AG04450 (cell line): Measurements from ENCODE around the gene SLC36A1. TPM values are rescaled to one million over a fixed set of nuclear protein-coding genes. Genes with fewer than 3 reads are reported as not detected.

Source experiments
- CTCF ChIA-PET: fragments of 300-600, 350-600 bp; formaldehyde crosslinking; extraction: SDS; loops from one replicate; lab custom pipeline; 2022; ENCODE audit warnings: antibody characterized with exemption, inconsistent platforms; lab: Charles Lee
- POLR2A ChIA-PET: fragments of 350-600 bp; formaldehyde crosslinking; extraction: SDS; loops from one replicate; lab custom pipeline; 2021; ENCODE audit warnings: antibody characterized with exemption, inconsistent platforms; lab: Yijun Ruan, JAX
- DNase-seq: peaks from one replicate; pipeline ENCODE4 v3.0.0-alpha.2; 2011; ENCODE audit warnings: low read depth, low spot score
- H3K27ac ChIP-seq: one replicate; pipeline ENCODE4 v1.5.1; 2012; ENCODE audit warnings: low read depth, low read length, control low read depth
- H3K27me3 ChIP-seq: one replicate; pipeline ENCODE4 v1.6.0; 2012; ENCODE audit warnings: low read length; ENCODE audit not compliant: control insufficient read depth, insufficient read depth
- H3K4me3 ChIP-seq: 2 replicates; pipeline ENCODE4 v1.5.1; 2011; ENCODE audit warnings: mild to moderate bottlenecking, low read depth, low read length, control low read depth
- H3K9me3 ChIP-seq: 2 replicates; pipeline ENCODE4 v1.5.1; 2012; ENCODE audit warnings: low read length; ENCODE audit not compliant: control insufficient read depth, insufficient read depth
- CTCF ChIP-seq: IDR thresholded peaks from 2 replicates; pipeline ENCODE4 v1.5.1; 2011; ENCODE audit warnings: low read depth, low read length, control low read depth, inconsistent platforms
- polyA plus RNA-seq: library from polyadenylated mRNA; depleted of rRNA; stranded (reverse); fragments of >200 nt; gene quantifications from 2 replicates; pipeline ENCODE4 v1.2.3, GENCODE V29; 2011

The SLC36A1 gene
- polyA plus RNA-seq, 1 experiment, result 22.2 TPM

- CTCF ChIA-PET, result no interaction called here
- Histone ChIP-seq H3K27me3 (peaks cover 3% of the 10 kb centered on the region), H3K4me3 (no peak overlapping the region), H3K27ac (no peak overlapping the region), H3K9me3 (no peaks in the 10 kb centered on the region)
- POLR2A ChIA-PET, result no interaction called here
- no peak for TF ChIP-seq CTCF
- DNase-seq, result no peak
Observed at GRCh38 chr5:151427258-151427657, 20.1 kb upstream of the SLC36A1 start.

- Histone ChIP-seq H3K9me3 (no peaks in the 10 kb centered on the region), H3K4me3 (no peak overlapping the region), H3K27me3 (peaks cover 5% of the 10 kb centered on the region), H3K27ac (no peak overlapping the region)
- ChIA-PET CTCF (interaction anchor here (1.0 to 1.2 kb wide), 2 partner anchors 115 to 221 kb away, joined by 3 to 6 read pairs; no protein-coding TSS in a partner anchor), POLR2A (no interaction called here)
- DNase-seq, result no peak
- TF ChIP-seq CTCF, result no peak
Observed at GRCh38 chr5:151430731-151431130, 16.7 kb upstream of the SLC36A1 start.

DNA sequence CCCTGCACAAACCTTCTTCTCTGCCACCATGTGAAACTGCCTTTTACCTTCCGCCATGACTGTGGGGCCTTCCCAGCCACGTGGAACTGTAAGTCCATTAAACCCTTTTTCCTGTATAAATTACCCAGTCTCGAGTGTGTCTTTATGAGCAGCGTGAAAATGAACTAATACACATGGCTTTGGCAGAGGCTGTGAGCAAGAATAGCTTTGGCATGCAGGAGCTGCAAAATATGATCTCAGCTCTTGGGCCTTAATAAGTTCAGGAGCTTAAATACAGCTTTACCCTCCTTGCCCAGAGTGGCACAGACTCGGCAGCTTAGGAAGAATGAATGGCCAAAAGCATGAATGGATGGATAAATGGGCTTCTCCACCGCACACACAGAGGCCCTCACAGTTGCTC lies 15.7 kb upstream of the SLC36A1 start:
- H3K4me3 ChIP-seq, result no peak overlapping the region
- DNase-seq, result no peak
- H3K9me3 ChIP-seq, result no peaks in the 10 kb centered on the region
- ChIA-PET CTCF (interaction anchor here (1.0 kb wide), 1 partner anchor 220 kb away, joined by 6 read pairs; no protein-coding TSS in a partner anchor), POLR2A (no interaction called here)
- TF ChIP-seq CTCF, result no peak
- no peak overlapping the region for H3K27ac ChIP-seq
- H3K27me3 ChIP-seq, result peaks cover 5% of the 10 kb centered on the region

DNA sequence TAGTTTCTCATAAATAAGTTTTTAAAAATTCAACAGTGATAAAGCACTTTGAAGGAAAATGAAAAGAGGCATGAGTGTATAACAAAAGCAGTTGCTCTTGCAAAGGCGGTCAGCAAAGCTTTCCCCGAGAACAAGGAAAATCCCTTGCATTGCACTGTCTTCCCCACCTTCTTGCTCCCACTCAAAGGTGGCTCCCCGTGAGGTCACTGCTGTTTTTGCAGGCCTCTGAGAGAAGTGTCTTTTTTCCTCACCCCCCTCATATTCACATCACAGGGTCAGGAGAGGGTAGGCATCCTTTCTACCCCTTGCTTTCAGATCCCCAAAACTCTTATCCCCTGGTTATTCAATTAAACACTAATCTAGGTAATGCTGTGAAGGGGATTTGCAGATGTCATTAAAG lies 15.2 kb upstream of the SLC36A1 start:
- Histone ChIP-seq H3K27ac (no peak overlapping the region), H3K4me3 (no peak overlapping the region), H3K9me3 (no peaks in the 10 kb centered on the region), H3K27me3 (peaks cover 2% of the 10 kb centered on the region)
- CTCF ChIA-PET, result interaction anchor here (3.2 kb wide), 1 partner anchor 14 kb away, joined by 12 read pairs; the partner anchor contains the start of gene SLC36A1
- DNase-seq, result no peak
- no peak for TF ChIP-seq CTCF
- POLR2A ChIA-PET, result no interaction called here

DNA sequence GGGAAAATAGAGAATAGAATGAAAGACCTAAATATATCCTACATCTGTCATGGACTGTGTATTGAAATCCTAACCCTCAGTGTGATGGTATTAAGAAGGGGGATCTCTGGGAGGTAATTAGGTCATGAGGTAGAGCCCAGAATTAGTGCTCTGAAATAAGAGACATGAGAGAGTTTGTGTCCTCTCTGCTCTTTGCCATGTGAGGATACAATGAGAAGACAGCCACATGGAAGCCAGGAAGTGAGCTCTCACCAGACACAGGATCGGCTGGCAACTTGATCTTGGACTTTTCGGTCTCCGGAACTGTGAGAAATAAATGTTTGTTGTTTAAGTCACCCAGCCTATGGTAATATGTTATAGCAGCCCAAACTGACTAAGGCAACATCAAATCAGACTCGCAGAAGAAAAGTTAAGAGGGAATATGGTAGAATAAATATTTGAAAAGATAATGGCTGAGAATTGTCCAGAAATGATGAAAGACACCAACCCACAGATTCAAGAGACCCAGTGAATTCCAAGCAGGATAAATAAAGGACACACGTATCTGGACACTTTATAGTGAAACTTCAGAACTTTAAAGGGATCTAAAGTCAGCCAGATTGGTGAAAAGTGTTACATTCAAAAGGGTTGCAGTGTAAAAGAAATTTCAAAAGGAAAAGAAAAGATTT lies 12.7 kb upstream of the SLC36A1 start:
- CTCF ChIA-PET, result interaction anchor here (3.2 kb wide), 1 partner anchor 12 kb away, joined by 12 read pairs; the partner anchor contains the start of gene SLC36A1
- Histone ChIP-seq H3K4me3 (no peak overlapping the region), H3K9me3 (no peaks in the 10 kb centered on the region), H3K27me3 (peaks cover 2% of the 10 kb centered on the region), H3K27ac (no peak overlapping the region)
- no peak for TF ChIP-seq CTCF
- no peak for DNase-seq
- POLR2A ChIA-PET, result no interaction called here
